Right renal pelvis (tissue), 4 donors: ENCODE data around the gene ZNRF2. TPM values are rescaled to one million over a fixed set of nuclear protein-coding genes. Genes with fewer than 3 reads are reported as not detected.

Experiments used
- DNase-seq, 4 donors: peaks; one replicate each; pipeline ENCODE4 v3.0.0-alpha.2; 2013; ENCODE audit warnings: low read depth in 4 of 4, low spot score in 3 of 4, missing footprints in 1 of 4
- polyA plus RNA-seq, 4 donors: library from polyadenylated mRNA; unstranded; fragments of 120-200 nt; gene quantifications; one replicate each; pipeline ENCODE4 v1.2.1, GENCODE V29; 2013; ENCODE audit not compliant: insufficient read length in 4 of 4

Gene ZNRF2
- polyA plus RNA-seq, 4 donors: 18.0 to 23.4 (median 21.3) TPM

GRCh38 chr7:30313793-30314192 lies 29.4 kb downstream of the ZNRF2 start:
- no peak for DNase-seq

DNA sequence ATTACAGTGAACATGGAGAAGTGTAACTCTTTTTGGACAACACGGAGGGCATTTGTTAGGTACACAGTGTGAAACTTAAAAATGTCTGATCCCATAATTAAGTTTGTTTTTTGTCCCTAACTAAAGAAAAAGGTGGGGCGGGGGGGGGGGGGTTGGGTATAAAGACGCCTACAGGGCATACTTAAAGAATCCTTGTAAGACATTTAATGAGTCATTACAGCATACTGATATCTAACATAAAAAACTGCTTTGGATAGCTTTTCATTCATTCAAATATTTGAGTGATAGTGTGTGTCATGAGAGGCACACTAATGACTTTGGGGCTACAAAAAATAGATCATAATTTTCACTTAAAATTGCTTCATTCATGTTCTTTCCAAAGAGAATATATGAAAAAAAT lies 31.2 kb downstream of the ZNRF2 start:
- no peak for DNase-seq

DNA sequence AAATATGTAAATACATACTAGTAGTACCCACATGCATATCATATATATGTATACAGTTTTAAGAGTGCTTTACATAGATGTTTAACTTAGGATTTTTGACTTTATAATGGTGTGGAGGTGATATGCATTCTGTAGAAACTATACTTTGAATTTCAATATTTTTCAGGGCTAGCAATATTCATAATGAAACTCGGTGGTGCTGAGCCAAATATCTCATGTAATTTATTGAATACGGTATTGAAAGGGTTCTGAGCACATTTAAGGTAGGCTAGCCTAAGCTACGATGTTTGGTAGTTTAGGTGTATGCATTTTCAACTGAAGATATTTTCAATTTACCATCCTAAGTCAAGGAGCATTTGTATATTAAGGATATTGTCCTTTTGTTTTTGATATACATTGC lies 36.0 kb downstream of the ZNRF2 start:
- DNase-seq: no peak

- no peak for DNase-seq
Observed at GRCh38 chr7:30321089-30321881, 36.9 kb downstream of the ZNRF2 start.

- DNase-seq: no peak
Observed at GRCh38 chr7:30321882-30322192, 37.4 kb downstream of the ZNRF2 start.

DNA sequence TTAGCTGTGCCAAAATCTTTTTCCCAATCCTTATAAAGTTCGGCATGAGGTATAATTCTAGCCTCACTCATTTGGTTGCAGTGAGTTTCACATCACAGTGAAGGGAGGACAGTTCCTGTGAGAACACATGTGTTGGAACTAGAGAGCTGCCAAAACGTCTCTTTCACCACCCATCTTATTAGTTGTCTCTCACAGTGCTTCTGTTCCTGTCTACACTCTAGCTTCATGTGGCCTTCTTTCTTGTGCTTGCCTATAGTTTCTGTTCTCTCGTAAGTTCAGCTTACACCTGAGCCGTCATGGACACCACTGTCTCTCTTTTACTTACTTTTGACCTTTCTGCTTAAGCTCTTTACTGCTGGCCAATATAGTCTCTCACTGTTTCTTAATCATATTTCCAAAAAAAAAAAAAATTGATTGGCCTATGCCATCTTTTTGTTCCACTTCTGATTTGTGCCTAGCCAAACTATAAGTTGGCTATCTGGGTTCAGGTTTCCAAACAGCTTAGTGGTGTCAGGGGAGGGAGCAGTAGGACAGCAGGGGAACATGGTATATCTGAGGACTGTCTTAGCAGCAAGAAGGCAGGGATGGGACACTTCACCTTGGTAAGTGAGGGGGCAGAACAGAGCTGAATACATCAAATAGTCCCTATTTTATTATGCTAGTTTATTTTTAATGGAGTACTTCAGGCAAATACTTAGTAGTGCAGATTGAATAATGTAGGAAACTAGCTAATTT lies 38.0 kb downstream of the ZNRF2 start:
- no peak for DNase-seq

DNA sequence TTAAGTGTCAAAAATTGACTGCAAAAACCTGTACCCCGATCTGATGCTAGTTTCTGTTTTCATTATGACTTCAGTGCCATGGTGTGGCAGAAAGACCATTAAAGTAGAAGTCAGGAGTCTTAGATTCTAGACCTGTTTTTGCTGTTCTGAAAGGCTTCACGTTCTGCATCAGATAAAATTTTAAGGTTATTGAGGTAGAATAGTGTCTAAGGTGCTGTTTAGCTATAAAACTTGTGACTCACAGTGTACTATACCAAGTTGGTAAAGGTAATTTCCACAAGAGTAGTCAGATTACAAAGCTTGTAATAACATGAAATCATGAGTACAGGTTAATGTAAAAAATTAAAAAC lies 38.6 kb downstream of the ZNRF2 start:
- no peak for DNase-seq

- no peak for DNase-seq
Observed at GRCh38 chr7:30327813-30328212, 43.4 kb downstream of the ZNRF2 start.

DNA sequence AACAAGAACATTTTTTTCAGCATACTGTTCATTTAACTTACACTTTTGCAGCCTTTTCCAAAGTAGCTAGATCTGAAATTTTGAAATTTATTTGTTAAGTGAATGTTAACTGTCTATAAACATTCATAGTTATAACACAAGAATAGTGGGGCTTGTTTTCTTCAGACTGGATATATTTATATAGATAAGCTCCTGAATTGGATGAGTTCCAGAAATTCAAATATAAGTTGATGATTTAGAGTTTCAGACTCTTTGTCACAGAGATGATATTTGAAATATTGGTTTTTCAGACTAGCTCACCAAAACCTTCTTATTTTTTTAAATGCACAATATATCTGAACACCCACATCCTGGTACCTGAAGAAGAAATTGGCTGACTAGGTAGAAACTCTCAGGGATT lies 44.0 kb downstream of the ZNRF2 start:
- no peak for DNase-seq

DNA sequence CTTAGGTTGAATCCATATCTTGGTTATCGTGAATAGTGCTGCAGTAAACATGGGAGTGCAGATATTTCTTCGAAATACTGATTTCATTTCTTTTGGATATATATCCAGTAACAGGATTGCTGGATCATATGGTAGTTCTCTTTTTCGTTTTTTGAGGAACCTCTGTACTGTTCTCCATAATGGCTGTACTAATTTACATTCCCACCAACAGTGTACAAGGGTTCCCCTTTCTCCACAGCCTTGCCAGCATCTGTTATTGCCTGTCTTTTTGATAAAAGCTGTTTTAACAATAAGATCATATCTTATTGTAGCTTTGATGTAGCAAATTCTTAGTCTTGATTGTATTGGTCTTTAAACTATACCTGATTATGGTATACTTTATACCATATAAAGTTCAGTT lies 45.3 kb downstream of the ZNRF2 start:
- DNase-seq: no peak

GRCh38 chr7:30330134-30331111 lies 46.0 kb downstream of the ZNRF2 start:
- no peak for DNase-seq

DNA sequence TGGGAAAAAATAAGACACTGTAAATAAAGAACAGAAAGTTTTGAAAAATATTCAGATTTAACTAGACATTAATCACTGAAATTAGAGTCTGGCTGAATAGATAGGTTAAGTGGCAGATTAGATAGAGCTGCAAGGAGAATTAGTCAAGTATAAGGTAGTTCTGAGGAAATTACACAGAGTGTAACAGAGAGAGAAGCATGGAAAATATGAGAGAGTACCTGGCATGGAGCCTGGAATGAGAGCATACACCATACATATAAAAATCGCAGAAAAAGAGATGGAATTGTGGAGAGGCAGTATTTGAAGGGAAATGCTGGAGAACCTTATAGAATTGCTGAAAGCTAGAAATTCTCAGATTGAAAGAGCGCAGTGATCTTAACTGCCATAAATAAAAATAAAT lies 46.9 kb downstream of the ZNRF2 start:
- DNase-seq: no peak

GRCh38 chr7:30332549-30332948 lies 48.2 kb downstream of the ZNRF2 start:
- no peak for DNase-seq

DNA sequence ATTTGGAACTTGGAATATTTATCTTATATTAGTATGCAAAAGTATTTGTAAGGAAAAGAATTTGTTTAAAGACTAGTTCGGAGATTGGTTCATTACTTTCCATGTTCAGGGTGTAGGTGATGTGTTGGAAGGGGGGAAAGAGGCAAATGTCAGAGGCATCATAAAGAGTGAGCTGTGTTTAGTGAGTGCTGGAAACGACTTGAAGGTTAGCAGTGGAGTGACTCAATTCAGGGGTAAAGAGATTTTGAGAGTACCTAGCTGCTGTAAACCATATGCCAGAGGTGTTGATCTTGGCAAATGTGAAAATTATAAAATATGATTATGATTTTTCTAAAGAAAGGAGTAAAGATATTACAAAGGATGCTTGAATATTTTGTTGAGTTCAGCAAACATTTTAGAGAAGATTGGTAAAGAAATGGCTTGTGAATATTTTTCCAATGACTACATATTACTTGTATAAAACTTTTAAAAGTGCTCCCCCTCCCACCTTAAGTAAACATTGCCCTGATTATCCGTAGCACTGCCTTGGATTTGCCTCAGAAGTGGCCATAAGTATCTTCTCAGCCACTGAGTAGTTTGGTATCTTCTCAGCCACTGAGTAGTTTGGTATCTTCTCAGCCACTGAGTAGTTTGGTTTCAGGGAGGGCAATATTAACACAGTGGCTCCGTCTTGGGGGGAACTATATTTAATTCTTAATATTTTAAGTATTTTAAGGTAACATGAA lies 51.5 kb downstream of the ZNRF2 start:
- DNase-seq: no peak

DNA sequence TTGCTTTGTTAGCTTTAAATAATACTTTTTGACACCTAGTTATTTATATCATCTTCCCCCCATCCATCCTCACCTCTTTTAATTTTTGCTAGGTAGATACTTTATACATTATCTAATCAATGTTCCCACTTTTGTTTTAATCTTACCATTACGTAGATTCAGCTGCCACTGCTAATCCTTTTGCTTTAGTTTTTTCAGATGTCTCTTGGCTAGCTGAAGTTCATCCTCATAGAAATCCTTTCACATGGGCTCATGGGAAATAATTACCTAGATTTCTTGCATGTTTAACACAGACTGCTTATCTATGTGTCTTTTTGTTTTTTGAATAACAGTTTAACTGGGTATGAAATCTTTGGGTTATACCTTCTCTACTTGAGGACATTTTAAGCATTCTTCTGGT lies 60.1 kb downstream of the ZNRF2 start:
- DNase-seq: no peak

GRCh38 chr7:30347226-30348082 lies 63.1 kb downstream of the ZNRF2 start:
- no peak for DNase-seq

- DNase-seq: no peak
Observed at GRCh38 chr7:30348083-30348560, 63.7 kb downstream of the ZNRF2 start.

GRCh38 chr7:30349170-30349569 lies 64.8 kb downstream of the ZNRF2 start:
- DNase-seq: no peak

DNA sequence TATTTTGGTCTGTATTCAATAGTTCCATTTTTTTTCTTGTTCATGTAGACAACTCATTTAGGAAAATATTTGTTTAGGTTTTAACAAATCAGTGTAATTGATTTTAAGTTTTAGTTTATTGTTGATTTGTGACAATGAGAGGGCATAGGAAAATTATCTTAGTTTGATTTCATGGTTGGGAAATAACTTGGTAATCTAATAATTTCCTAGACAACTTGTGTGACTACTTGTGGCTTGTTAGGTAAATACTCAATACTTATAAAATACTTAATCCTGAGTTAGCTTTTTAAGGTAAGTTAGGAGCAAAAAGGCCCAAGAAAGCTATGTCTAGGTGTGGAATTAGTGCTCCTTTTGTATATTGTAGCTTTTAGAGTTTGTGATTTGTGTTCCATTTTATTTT lies 65.4 kb downstream of the ZNRF2 start:
- no peak for DNase-seq

DNA sequence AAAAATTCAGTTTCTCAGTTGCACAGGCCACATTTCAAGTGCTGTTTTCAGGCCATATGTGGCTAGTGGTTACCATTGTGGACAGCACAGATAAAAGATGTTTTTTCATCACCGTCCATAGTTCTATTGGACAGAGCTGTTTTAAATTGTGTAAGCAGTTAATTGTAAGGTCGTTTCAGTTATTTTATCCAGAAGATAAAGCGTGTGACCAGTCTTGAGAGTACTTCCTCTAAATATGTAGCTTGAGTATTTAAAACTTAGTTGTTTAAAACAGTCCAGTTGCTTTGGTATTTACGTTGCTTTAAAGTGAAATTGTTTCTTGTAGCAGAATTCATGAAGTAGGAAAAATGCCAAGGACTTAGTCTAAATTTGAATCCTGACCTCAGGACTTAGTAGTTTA lies 66.9 kb downstream of the ZNRF2 start:
- no peak for DNase-seq
